ENCODE data around the gene ZC2HC1C.

The ZC2HC1C gene

GRCh38 chr14:75040959-75041358 lies 28.5 kb upstream of the ZC2HC1C start:
- Histone ChIP-seq H3K27ac (replicated peaks) (no peak overlapping the region), H3K27me3 (ENCODE audit: insufficient read depth, poor library complexity, severe bottlenecking) (no peaks in the 10 kb centered on the region), H3K4me3 (replicated peaks; ENCODE audit: insufficient read depth, low read length) (no peak overlapping the region)
- TF ChIP-seq CTCF (IDR thresholded peaks at IDR 0.05; ENCODE audit: insufficient read depth, low read length) (no peak), SPI1 (IDR thresholded peaks at IDR 0.05; ENCODE audit: borderline replicate concordance, low read depth) (no peak), GABPA (IDR thresholded peaks at IDR 0.05; ENCODE audit: low read depth) (no peak), REST (IDR thresholded peaks at IDR 0.05; ENCODE audit: insufficient replicate concordance, low read depth) (no peak)
- no peak for DNase-seq (ENCODE audit: low read depth in 1 of 2, low spot score in 1 of 2)

- Histone ChIP-seq H3K27me3 (ENCODE audit: insufficient read depth, poor library complexity, severe bottlenecking) (no peaks in the 10 kb centered on the region), H3K27ac (replicated peaks) (no peak overlapping the region), H3K4me3 (replicated peaks; ENCODE audit: insufficient read depth, low read length) (no peak overlapping the region)
- TF ChIP-seq POLR2AphosphoS5 (IDR thresholded peaks at IDR 0.05; ENCODE audit: low read depth), result no peak
- TF ChIP-seq SPI1 (IDR thresholded peaks at IDR 0.05; ENCODE audit: borderline replicate concordance, low read depth), result no peak
- DNase-seq (ENCODE audit: low read depth in 1 of 2, low spot score in 1 of 2), result no peak
Observed at GRCh38 chr14:75041613-75042012, 27.8 kb upstream of the ZC2HC1C start.

GRCh38 chr14:75042035-75042434 lies 27.4 kb upstream of the ZC2HC1C start:
- DNase-seq (ENCODE audit: low read depth in 1 of 2, low spot score in 1 of 2), result no peak
- Histone ChIP-seq H3K27me3 (ENCODE audit: insufficient read depth, poor library complexity, severe bottlenecking) (no peaks in the 10 kb centered on the region), H3K27ac (replicated peaks) (no peak overlapping the region), H3K4me3 (replicated peaks; ENCODE audit: insufficient read depth, low read length) (no peak overlapping the region)
- TF ChIP-seq POLR2AphosphoS5 (IDR thresholded peaks at IDR 0.05; ENCODE audit: low read depth) (no peak), REST (IDR thresholded peaks at IDR 0.05; ENCODE audit: insufficient replicate concordance, low read depth) (no peak)

GRCh38 chr14:75044322-75044721 lies 25.1 kb upstream of the ZC2HC1C start:
- TF ChIP-seq GABPA (IDR thresholded peaks at IDR 0.05; ENCODE audit: low read depth), result no peak
- DNase-seq (ENCODE audit: low read depth in 1 of 2, low spot score in 1 of 2), result no peak
- Histone ChIP-seq H3K4me3 (replicated peaks; ENCODE audit: insufficient read depth, low read length) (no peak overlapping the region), H3K27ac (replicated peaks) (no peak overlapping the region), H3K27me3 (ENCODE audit: insufficient read depth, poor library complexity, severe bottlenecking) (no peaks in the 10 kb centered on the region)

- TF ChIP-seq CTCF (IDR thresholded peaks at IDR 0.05; ENCODE audit: insufficient read depth, low read length), result no peak
- no peak for TF ChIP-seq SPI1 (IDR thresholded peaks at IDR 0.05; ENCODE audit: borderline replicate concordance, low read depth)
- TF ChIP-seq POLR2AphosphoS5 (IDR thresholded peaks at IDR 0.05; ENCODE audit: low read depth), result no peak
- no peak for TF ChIP-seq REST (IDR thresholded peaks at IDR 0.05; ENCODE audit: insufficient replicate concordance, low read depth)
- no peak for TF ChIP-seq GABPA (IDR thresholded peaks at IDR 0.05; ENCODE audit: low read depth)
- no peak for DNase-seq (ENCODE audit: low read depth in 1 of 2, low spot score in 1 of 2)
- no peak overlapping the region for H3K4me3 ChIP-seq (replicated peaks; ENCODE audit: insufficient read depth, low read length)
Observed at GRCh38 chr14:75044752-75045151, 24.7 kb upstream of the ZC2HC1C start.

More at GRCh38 chr14:75044752-75045151, 24.7 kb upstream of the ZC2HC1C start:
- Histone ChIP-seq H3K27ac (replicated peaks) (no peak overlapping the region), H3K27me3 (ENCODE audit: insufficient read depth, poor library complexity, severe bottlenecking) (no peaks in the 10 kb centered on the region)
